ENCODE measurements around the gene MYRF. TPM values are rescaled to one million over a fixed set of nuclear protein-coding genes. Genes with fewer than 3 reads are reported as not detected.

Gene MYRF
- total RNA-seq, 1 experiment from 2014 or later: 5.1 TPM

DNA sequence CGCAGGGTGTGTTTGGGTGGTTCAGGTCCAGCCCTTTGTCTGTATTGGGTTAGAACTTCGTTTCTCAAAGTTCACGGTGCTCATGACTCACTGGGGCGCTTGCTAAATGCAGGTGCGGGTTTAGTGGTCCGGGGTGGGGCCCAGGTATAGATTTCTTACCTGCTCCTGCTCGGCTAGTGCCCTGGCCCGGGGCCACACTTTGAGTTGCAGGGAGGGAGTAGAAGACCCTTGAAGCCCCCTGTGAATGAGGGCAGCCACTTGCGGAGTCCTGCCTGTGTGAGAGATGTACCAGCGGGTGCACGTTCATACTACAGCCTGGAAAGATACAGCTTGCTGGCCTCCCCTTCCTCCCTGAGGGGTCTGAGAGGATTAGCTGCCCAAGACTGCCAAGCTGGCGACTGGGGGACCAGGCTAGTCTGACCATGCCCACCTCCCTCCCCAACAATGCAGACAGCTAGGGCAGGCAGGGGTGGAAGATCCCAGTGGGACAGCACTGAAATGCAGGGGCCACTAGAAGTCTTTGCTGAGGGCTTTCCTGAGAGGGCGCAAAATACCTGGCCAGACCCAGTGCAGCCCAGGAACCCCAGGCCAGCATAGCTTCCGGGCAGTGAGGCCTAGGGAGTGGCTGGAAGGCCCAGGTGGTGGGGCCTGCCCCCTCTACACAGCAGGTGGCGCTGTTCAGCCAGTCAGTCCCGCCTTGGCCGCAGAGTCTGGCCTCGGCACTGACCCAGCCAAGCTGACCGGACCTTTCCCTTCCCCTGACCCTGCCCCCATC, 5.1 kb upstream of the MYRF start:
- H2AFZ ChIP-seq (ENCODE audit: low read length): peak overlapping the region; percentile 54
- H3K9me2 ChIP-seq (replicated peaks; ENCODE audit: low read length): no peaks in the 10 kb centered on the region
- H3K27ac ChIP-seq (ENCODE audit: low read length): no peak overlapping the region
- H3K4me3 ChIP-seq (ENCODE audit: low read length): no peak overlapping the region
- H3K9ac ChIP-seq (ENCODE audit: low read length): no peak overlapping the region
- CTCF ChIA-PET: interaction anchor here (0.5 to 1.1 kb wide), 6 partner anchors 16 to 361 kb away, joined by 3 to 6 read pairs (median 4); no protein-coding TSS in a partner anchor
- intact Hi-C loops (cut with micrococcal nuclease): loop anchor here (1.0 to 5.0 kb wide), 2 partner anchors 29 to 360 kb away; no protein-coding TSS in a partner anchor
- peaks cover 4% of the 10 kb centered on the region; the same call in 1 of the 2 replicates for H3K36me3 ChIP-seq (ENCODE audit: low read depth, low read length)
- H3K4me2 ChIP-seq (ENCODE audit: low read length): 0 out of 2 replicates have a peak overlapping the region, but pooled peaks have one; percentile 27
- no peaks in the 10 kb centered on the region for H4K20me1 ChIP-seq (ENCODE audit: low read length)
- no peaks in the 10 kb centered on the region for H3K27me3 ChIP-seq (ENCODE audit: low read length)
- H3K9me3 ChIP-seq (ENCODE audit: low read length): no peaks in the 10 kb centered on the region
- no TSS peak for BruUV-seq (replicated peaks)
- no peak for TF ChIP-seq EZH2phosphoT487 (IDR thresholded peaks at IDR 0.05; ENCODE audit: borderline replicate concordance, low read length)
- TF ChIP-seq, protein P1, sequence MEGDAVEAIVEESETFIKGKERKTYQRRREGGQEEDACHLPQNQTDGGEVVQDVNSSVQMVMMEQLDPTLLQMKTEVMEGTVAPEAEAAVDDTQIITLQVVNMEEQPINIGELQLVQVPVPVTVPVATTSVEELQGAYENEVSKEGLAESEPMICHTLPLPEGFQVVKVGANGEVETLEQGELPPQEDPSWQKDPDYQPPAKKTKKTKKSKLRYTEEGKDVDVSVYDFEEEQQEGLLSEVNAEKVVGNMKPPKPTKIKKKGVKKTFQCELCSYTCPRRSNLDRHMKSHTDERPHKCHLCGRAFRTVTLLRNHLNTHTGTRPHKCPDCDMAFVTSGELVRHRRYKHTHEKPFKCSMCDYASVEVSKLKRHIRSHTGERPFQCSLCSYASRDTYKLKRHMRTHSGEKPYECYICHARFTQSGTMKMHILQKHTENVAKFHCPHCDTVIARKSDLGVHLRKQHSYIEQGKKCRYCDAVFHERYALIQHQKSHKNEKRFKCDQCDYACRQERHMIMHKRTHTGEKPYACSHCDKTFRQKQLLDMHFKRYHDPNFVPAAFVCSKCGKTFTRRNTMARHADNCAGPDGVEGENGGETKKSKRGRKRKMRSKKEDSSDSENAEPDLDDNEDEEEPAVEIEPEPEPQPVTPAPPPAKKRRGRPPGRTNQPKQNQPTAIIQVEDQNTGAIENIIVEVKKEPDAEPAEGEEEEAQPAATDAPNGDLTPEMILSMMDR (conservative IDR thresholded peaks at IDR 0.05; ENCODE audit: low read depth, low read length): peak; percentile 96
- H3F3A ChIP-seq (ENCODE audit: low read length, unreplicated experiment): no peaks in the 10 kb centered on the region
- DNase-seq (peak; percentile 78), ATAC-seq (peak; percentile 89)
- H3K79me2 ChIP-seq (ENCODE audit: low read length): no peaks in the 10 kb centered on the region
- H3K4me1 ChIP-seq (ENCODE audit: insufficient read depth, low read length): peaks cover 11% of the 10 kb centered on the region; the same call in 1 of the 2 replicates
- POLR2A ChIA-PET (ENCODE audit: unreplicated experiment): no interaction called here

DNA sequence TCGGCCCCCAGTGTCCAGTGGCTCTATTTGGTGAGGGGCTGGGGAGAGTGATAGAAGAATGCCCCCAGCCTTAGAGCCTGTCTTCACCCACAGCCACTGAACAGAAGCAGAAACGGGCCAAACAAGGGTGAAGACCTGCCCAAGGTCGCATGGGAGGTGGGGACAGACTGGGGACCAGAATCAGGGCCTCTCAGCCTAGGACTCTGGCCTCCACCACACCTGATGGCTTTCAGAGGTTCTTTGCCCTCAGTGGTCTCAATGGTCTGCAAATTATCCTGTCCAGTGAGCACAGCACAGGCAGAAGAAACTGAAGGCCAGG, 4.5 kb upstream of the MYRF start:
- H3K9me3 ChIP-seq (ENCODE audit: low read length): no peaks in the 10 kb centered on the region
- ChIA-PET CTCF (interaction anchor here (0.9 to 1.1 kb wide), 2 partner anchors 102 to 360 kb away, joined by 4 to 6 read pairs; no protein-coding TSS in a partner anchor), POLR2A (ENCODE audit: unreplicated experiment) (no interaction called here)
- 0 out of 2 replicates have a peak overlapping the region, but pooled peaks have one; percentile 27 for H3K4me2 ChIP-seq (ENCODE audit: low read length)
- TF ChIP-seq, protein P1 (conservative IDR thresholded peaks at IDR 0.05; ENCODE audit: low read depth, low read length): peak; percentile 32; the same call in 1 of the 2 replicates
- TF ChIP-seq EZH2 (IDR thresholded peaks at IDR 0.05; ENCODE audit: low read length, unreplicated experiment): no peak
- TF ChIP-seq EZH2phosphoT487 (IDR thresholded peaks at IDR 0.05; ENCODE audit: borderline replicate concordance, low read length): no peak
- H3K27me3 ChIP-seq (ENCODE audit: low read length): no peaks in the 10 kb centered on the region
- intact Hi-C loops (cut with micrococcal nuclease): loop anchor here (1.0 to 5.0 kb wide), 2 partner anchors 28 to 359 kb away; no protein-coding TSS in a partner anchor
- no peak overlapping the region for H3K4me3 ChIP-seq (ENCODE audit: low read length)
- BruUV-seq (replicated peaks): no TSS peak
- H3K27ac ChIP-seq (ENCODE audit: low read length): no peak overlapping the region
- H3K79me2 ChIP-seq (ENCODE audit: low read length): no peaks in the 10 kb centered on the region
- H3K4me1 ChIP-seq (ENCODE audit: insufficient read depth, low read length): peaks cover 10% of the 10 kb centered on the region; the same call in 1 of the 2 replicates
- no peak; the same call in 1 of the 2 replicates for ATAC-seq
- H2AFZ ChIP-seq (ENCODE audit: low read length): peak overlapping the region; percentile 54
- H4K20me1 ChIP-seq (ENCODE audit: low read length): no peaks in the 10 kb centered on the region
- no peak overlapping the region for H3K9ac ChIP-seq (ENCODE audit: low read length)
- DNase-seq: no peak
- H3K9me2 ChIP-seq (replicated peaks; ENCODE audit: low read length): no peaks in the 10 kb centered on the region
- peaks cover 4% of the 10 kb centered on the region; the same call in 1 of the 2 replicates for H3K36me3 ChIP-seq (ENCODE audit: low read depth, low read length)
- H3F3A ChIP-seq (ENCODE audit: low read length, unreplicated experiment): no peaks in the 10 kb centered on the region

Measured in PC-3 (cell line).